Measurements from ENCODE around the gene SORBS2.

SORBS2 gene

GRCh38 chr4:185835814-185836213 lies 23.8 kb upstream of the SORBS2 start:
- DNase-seq: no peak

GRCh38 chr4:185835336-185835735 lies 23.3 kb upstream of the SORBS2 start:
- DNase-seq: no peak

GRCh38 chr4:185834778-185835177 lies 22.8 kb upstream of the SORBS2 start:
- no peak for DNase-seq

GRCh38 chr4:185834088-185834487 lies 22.1 kb upstream of the SORBS2 start:
- no peak for DNase-seq

- DNase-seq: no peak
These were observed 21.1 kb upstream of the SORBS2 start for GRCh38 chr4:185833055-185833598.

- DNase-seq: no peak
These were observed 19.3 kb upstream of the SORBS2 start for GRCh38 chr4:185831125-185831815.

GRCh38 chr4:185830263-185830994 lies 18.4 kb upstream of the SORBS2 start:
- DNase-seq: no peak

- no peak for DNase-seq
These were observed 14.4 kb upstream of the SORBS2 start for GRCh38 chr4:185826381-185826780.

- no peak for DNase-seq
These were observed 13.7 kb upstream of the SORBS2 start for GRCh38 chr4:185825737-185826136.

GRCh38 chr4:185822791-185823190 lies 10.8 kb upstream of the SORBS2 start:
- no peak for DNase-seq

GRCh38 chr4:185821029-185821419 lies 9.0 kb upstream of the SORBS2 start:
- no peak for DNase-seq

GRCh38 chr4:185820146-185821028 lies 8.4 kb upstream of the SORBS2 start:
- DNase-seq: no peak

GRCh38 chr4:185819144-185819543 lies 7.2 kb upstream of the SORBS2 start:
- DNase-seq: no peak

GRCh38 chr4:185817403-185817818 lies 5.4 kb upstream of the SORBS2 start:
- DNase-seq: no peak

- no peak for DNase-seq
These were observed 1.1 kb upstream of the SORBS2 start for GRCh38 chr4:185813133-185813532.

GRCh38 chr4:185810746-185811508 lies 1.1 kb downstream of the SORBS2 start:
- no peak for DNase-seq

- DNase-seq: no peak
These were observed 2.4 kb downstream of the SORBS2 start for GRCh38 chr4:185809533-185810071.

GRCh38 chr4:185809121-185809520 lies 2.9 kb downstream of the SORBS2 start:
- DNase-seq: no peak

- no peak for DNase-seq
These were observed 6.0 kb downstream of the SORBS2 start for GRCh38 chr4:185805979-185806378.

- DNase-seq: no peak
These were observed 6.7 kb downstream of the SORBS2 start for GRCh38 chr4:185805262-185805802.

GRCh38 chr4:185803022-185803421 lies 9.0 kb downstream of the SORBS2 start:
- no peak for DNase-seq

- DNase-seq: no peak
These were observed 10.5 kb downstream of the SORBS2 start for GRCh38 chr4:185801471-185801870.

Data from AML-193 (cell line).